Peyer's patch (tissue), 4 donors: Measurements from ENCODE around the gene SNRNP200. TPM values are rescaled to one million over a fixed set of nuclear protein-coding genes. Genes with fewer than 3 reads are reported as not detected.

Experiments
- DNase-seq, 3 donors: peaks; one replicate each; pipeline ENCODE4 v3.0.0-alpha.2; 2017 to 2019
- H3K27ac ChIP-seq, 4 donors: fragments of 200-600 bp; sonication (generic); one replicate each; pipeline ENCODE4 v1.5.1; 2016 to 2019
- H3K27me3 ChIP-seq, 2 donors: fragments of 200-600 bp; sonication (generic); one replicate each; pipeline ENCODE4 v1.5.1; 2019
- H3K36me3 ChIP-seq, 3 donors: fragments of 200-600 bp; sonication (generic); one replicate each; pipeline ENCODE4 v1.5.1; 2016 to 2019
- H3K4me1 ChIP-seq, 4 donors: fragments of 200-600 bp; sonication (generic); one replicate each; pipeline ENCODE4 v1.5.1; 2016 to 2019
- H3K4me3 ChIP-seq, 4 donors: fragments of 200-600 bp; sonication (generic); 1 replicate in 3 of 4; 2 replicates in 1 of 4; pipeline ENCODE4 v1.5.1; 2016 to 2019; ENCODE audit warnings: mild to moderate bottlenecking in 1 of 4
- H3K9me3 ChIP-seq, 4 donors: fragments of 200-600 bp; sonication (generic); one replicate each; pipeline ENCODE4 v1.5.1; 2016 to 2019; ENCODE audit warnings: mild to moderate bottlenecking in 1 of 4
- CTCF ChIP-seq, 6 experiments: fragments of 450-650 bp in 4 of 6; fragments of 200-600 bp in 2 of 6; sonication (generic) in 1 of 6; IDR thresholded peaks; one replicate each; pipeline ENCODE4 v1.5.1; 2017 to 2019; ENCODE audit warnings: antibody characterized with exemption in 6 of 6, mild to moderate bottlenecking in 3 of 6, moderate library complexity in 1 of 6
- POLR2A ChIP-seq, 2 donors: fragments of 450-650 bp; IDR thresholded peaks; one replicate each; pipeline ENCODE4 v1.5.1; 2017; ENCODE audit warnings: antibody characterized with exemption in 2 of 2, mild to moderate bottlenecking in 2 of 2, moderate library complexity in 2 of 2
- total RNA-seq, 4 donors: library from RNA; depleted of rRNA; stranded (reverse); fragments of >200 nt; gene quantifications; one replicate each; pipeline ENCODE4 v1.1.0, GENCODE V29; 2016

The SNRNP200 gene
- total RNA-seq, 4 donors from 2014 or later = 96.7 to 189 (median 119) TPM

- no peak for TF ChIP-seq POLR2A (IDR thresholded peaks at IDR 0.05)
- no peak for TF ChIP-seq CTCF (IDR thresholded peaks at IDR 0.05)
- Histone ChIP-seq H3K4me3 (no peak overlapping the region), H3K9me3 (no peaks in the 10 kb centered on the region), H3K27me3 (no peaks in the 10 kb centered on the region), H3K36me3 (no peaks in the 10 kb centered on the region), H3K4me1 (peaks cover 0 to 8% (median 3%) of the 10 kb centered on the region in 4 donors), H3K27ac (peak overlapping the region; percentile 35 to 82 (median 70))
- no peak for DNase-seq
Observed at GRCh38 chr2:96241227-96241626, 64.1 kb downstream of the SNRNP200 start.

GRCh38 chr2:96240341-96241038 lies 64.9 kb downstream of the SNRNP200 start:
- Histone ChIP-seq H3K9me3 (no peaks in the 10 kb centered on the region), H3K27me3 (no peaks in the 10 kb centered on the region), H3K4me1 (peaks cover 0 to 8% (median 3%) of the 10 kb centered on the region in 4 donors), H3K4me3 (no peak overlapping the region), H3K36me3 (no peaks in the 10 kb centered on the region), H3K27ac (peak overlapping the region in 2 of 4 donors; percentile 35 to 82)
- DNase-seq = no peak
- no peak for TF ChIP-seq POLR2A (IDR thresholded peaks at IDR 0.05)
- TF ChIP-seq CTCF (IDR thresholded peaks at IDR 0.05) = no peak

GRCh38 chr2:96239745-96240264 lies 65.5 kb downstream of the SNRNP200 start:
- H3K4me1 ChIP-seq = peaks cover 0 to 8% (median 3%) of the 10 kb centered on the region in 4 donors
- H3K9me3 ChIP-seq = no peaks in the 10 kb centered on the region
- H3K27ac ChIP-seq = no peak overlapping the region
- no peak overlapping the region for H3K4me3 ChIP-seq
- TF ChIP-seq POLR2A (IDR thresholded peaks at IDR 0.05) = no peak
- TF ChIP-seq CTCF (IDR thresholded peaks at IDR 0.05) = no peak
- no peaks in the 10 kb centered on the region for H3K36me3 ChIP-seq
- no peaks in the 10 kb centered on the region for H3K27me3 ChIP-seq
- no peak for DNase-seq

- peaks cover 0 to 8% (median 3%) of the 10 kb centered on the region in 4 donors for H3K4me1 ChIP-seq
- no peak overlapping the region for H3K27ac ChIP-seq
- no peaks in the 10 kb centered on the region for H3K36me3 ChIP-seq
- no peak for DNase-seq
- no peaks in the 10 kb centered on the region for H3K9me3 ChIP-seq
- no peak overlapping the region for H3K4me3 ChIP-seq
- TF ChIP-seq CTCF (IDR thresholded peaks at IDR 0.05) = no peak
- no peak for TF ChIP-seq POLR2A (IDR thresholded peaks at IDR 0.05)
- no peaks in the 10 kb centered on the region for H3K27me3 ChIP-seq
Observed at GRCh38 chr2:96239091-96239490, 66.3 kb downstream of the SNRNP200 start.

GRCh38 chr2:96238266-96238665 lies 67.1 kb downstream of the SNRNP200 start:
- TF ChIP-seq CTCF (IDR thresholded peaks at IDR 0.05) = no peak
- TF ChIP-seq POLR2A (IDR thresholded peaks at IDR 0.05) = no peak
- H3K27me3 ChIP-seq = no peaks in the 10 kb centered on the region
- H3K9me3 ChIP-seq = no peaks in the 10 kb centered on the region
- H3K27ac ChIP-seq = no peak overlapping the region
- no peak overlapping the region for H3K4me3 ChIP-seq
- no peak for DNase-seq
- H3K36me3 ChIP-seq = no peaks in the 10 kb centered on the region
- peaks cover 0 to 8% (median 3%) of the 10 kb centered on the region in 4 donors for H3K4me1 ChIP-seq
